ENCODE results near the gene CUL1. TPM values are rescaled to one million over a fixed set of nuclear protein-coding genes. Genes with fewer than 3 reads are reported as not detected.

CUL1 gene
- total RNA-seq, 8 experiments from 2014 or later, result 25.1 to 53.0 (median 36.9) TPM

GRCh38 chr7:148676291-148676690, 22.4 kb upstream of the CUL1 start:
- in situ Hi-C loops (cut with MboI; ENCODE audit: low pct_unique_long_range_greater_than_20kb in 2 of 9, low sequenced_read_pairs in 9 of 9, unreplicated experiment in 9 of 9), result no loop called here

GRCh38 chr7:148681821-148682220, 16.9 kb upstream of the CUL1 start:
- no peak for ATAC-seq (replicated peaks in 6 of 8)
- in situ Hi-C loops (cut with MboI; ENCODE audit: low pct_unique_long_range_greater_than_20kb in 2 of 9, low sequenced_read_pairs in 9 of 9, unreplicated experiment in 9 of 9), result no loop called here

More at GRCh38 chr7:148676291-148676690, 22.4 kb upstream of the CUL1 start:
- ATAC-seq (replicated peaks in 6 of 8), result no peak
- Histone ChIP-seq H3K4me3 (no peak overlapping the region), H3K27ac (no peak overlapping the region), H3K4me1 (replicated peaks in 1 of 2) (no peaks in the 10 kb centered on the region)
- 0 to 100% (median 87%) methylated on average over 1 to 3 of the region's 3 CpGs; no CpG with 5 or more reads in 5 of the 10 experiments for WGBS, 10 experiments

GRCh38 chr7:148684289-148684830, 14.3 kb upstream of the CUL1 start:
- 27 to 100% (median 88%) methylated on average over 1 to 6 of the region's 13 CpGs; no CpG with 5 or more reads in 1 of the 10 experiments for WGBS, 10 experiments
- no peaks in the 10 kb centered on the region for H3K4me1 ChIP-seq (replicated peaks in 1 of 2)
- no peak for ATAC-seq (replicated peaks in 6 of 8)
- H3K4me3 ChIP-seq, result no peak overlapping the region
- H3K27ac ChIP-seq, result no peak overlapping the region
- in situ Hi-C loops (cut with MboI; ENCODE audit: low pct_unique_long_range_greater_than_20kb in 2 of 9, low sequenced_read_pairs in 9 of 9, unreplicated experiment in 9 of 9), result no loop called here

More at GRCh38 chr7:148681821-148682220, 16.9 kb upstream of the CUL1 start:
- WGBS, 10 experiments, result 28 to 100% (median 73%) methylated on average over 1 to 4 of the region's 4 CpGs; no CpG with 5 or more reads in 1 of the 10 experiments
- Histone ChIP-seq H3K27ac (no peak overlapping the region), H3K4me3 (no peak overlapping the region), H3K4me1 (replicated peaks in 1 of 2) (no peaks in the 10 kb centered on the region)

GRCh38 chr7:148686312-148686937, 12.3 kb upstream of the CUL1 start:
- H3K27ac ChIP-seq, result no peak overlapping the region
- ATAC-seq (replicated peaks in 6 of 8), result no peak

GRCh38 chr7:148687555-148687954, 11.1 kb upstream of the CUL1 start:
- H3K4me3 ChIP-seq, result no peak overlapping the region
- no peak for ATAC-seq (replicated peaks in 6 of 8)
- no peaks in the 10 kb centered on the region for H3K4me1 ChIP-seq (replicated peaks in 1 of 2)
- 50 to 100% (median 80%) methylated on average over 1 to 2 of the region's 2 CpGs; no CpG with 5 or more reads in 3 of the 10 experiments for WGBS, 10 experiments
- in situ Hi-C loops (cut with MboI; ENCODE audit: low pct_unique_long_range_greater_than_20kb in 2 of 9, low sequenced_read_pairs in 9 of 9, unreplicated experiment in 9 of 9), result no loop called here
- H3K27ac ChIP-seq, result no peak overlapping the region

More at GRCh38 chr7:148686312-148686937, 12.3 kb upstream of the CUL1 start:
- Histone ChIP-seq H3K4me1 (replicated peaks in 1 of 2) (no peaks in the 10 kb centered on the region), H3K4me3 (no peak overlapping the region)
- in situ Hi-C loops (cut with MboI; ENCODE audit: low pct_unique_long_range_greater_than_20kb in 2 of 9, low sequenced_read_pairs in 9 of 9, unreplicated experiment in 9 of 9), result no loop called here
- 48 to 94% (median 78%) methylated on average over 1 to 5 of the region's 6 CpGs for WGBS, 10 experiments

GRCh38 chr7:148688526-148688925, 10.2 kb upstream of the CUL1 start:
- ATAC-seq (replicated peaks in 6 of 8), result no peak
- Histone ChIP-seq H3K4me3 (no peak overlapping the region), H3K4me1 (replicated peaks in 1 of 2) (no peaks in the 10 kb centered on the region), H3K27ac (no peak overlapping the region)
- WGBS, 10 experiments, result 0 to 100% (median 58%) methylated on average over 1 of the region's 1 CpG; no CpG with 5 or more reads in 2 of the 10 experiments
- in situ Hi-C loops (cut with MboI; ENCODE audit: low pct_unique_long_range_greater_than_20kb in 2 of 9, low sequenced_read_pairs in 9 of 9, unreplicated experiment in 9 of 9), result no loop called here

GRCh38 chr7:148693651-148694050, 5.1 kb upstream of the CUL1 start:
- in situ Hi-C loops (cut with MboI; ENCODE audit: low pct_unique_long_range_greater_than_20kb in 2 of 9, low sequenced_read_pairs in 9 of 9, unreplicated experiment in 9 of 9), result no loop called here
- Histone ChIP-seq H3K4me3 (no peak overlapping the region), H3K4me1 (replicated peaks in 1 of 2) (peaks cover 9 to 11% of the 10 kb centered on the region in 2 donors), H3K27ac (no peak overlapping the region)
- 70 to 100% (median 90%) methylated on average over 1 to 7 of the region's 7 CpGs; no CpG with 5 or more reads in 1 of the 10 experiments for WGBS, 10 experiments
- no peak for ATAC-seq (replicated peaks in 6 of 8)

GRCh38 chr7:148694631-148695030, 4.1 kb upstream of the CUL1 start:
- in situ Hi-C loops (cut with MboI; ENCODE audit: low pct_unique_long_range_greater_than_20kb in 2 of 9, low sequenced_read_pairs in 9 of 9, unreplicated experiment in 9 of 9), result no loop called here
- H3K27ac ChIP-seq, result no peak overlapping the region
- 68 to 100% (median 94%) methylated on average over 2 to 4 of the region's 5 CpGs for WGBS, 10 experiments
- H3K4me3 ChIP-seq, result no peak overlapping the region
- no peak for ATAC-seq (replicated peaks in 6 of 8)
- H3K4me1 ChIP-seq (replicated peaks in 1 of 2), result peaks cover 9 to 11% of the 10 kb centered on the region in 2 donors

- H3K4me1 ChIP-seq (replicated peaks in 1 of 2), result peaks cover 11 to 21% of the 10 kb centered on the region in 2 donors
- H3K27ac ChIP-seq, result no peak overlapping the region
- no peak overlapping the region for H3K4me3 ChIP-seq
- WGBS, 10 experiments, result 60 to 100% (median 98%) methylated on average over 3 of the region's 3 CpGs
- ATAC-seq (replicated peaks in 6 of 8), result no peak
- in situ Hi-C loops (cut with MboI; ENCODE audit: low pct_unique_long_range_greater_than_20kb in 2 of 9, low sequenced_read_pairs in 9 of 9, unreplicated experiment in 9 of 9), result no loop called here
Observed at GRCh38 chr7:148695953-148696352, 2.8 kb upstream of the CUL1 start.

GRCh38 chr7:148696787-148697186, 1.9 kb upstream of the CUL1 start:
- H3K4me1 ChIP-seq (replicated peaks in 1 of 2), result peaks cover 18 to 29% of the 10 kb centered on the region in 2 donors
- WGBS, 10 experiments, result 75 to 100% (median 88%) methylated on average over 1 to 5 of the region's 5 CpGs
- ATAC-seq (replicated peaks in 6 of 8), result no peak
- peak overlapping the region in 1 of 5 donors; percentile 83 for H3K4me3 ChIP-seq
- no peak overlapping the region for H3K27ac ChIP-seq
- in situ Hi-C loops (cut with MboI; ENCODE audit: low pct_unique_long_range_greater_than_20kb in 2 of 9, low sequenced_read_pairs in 9 of 9, unreplicated experiment in 9 of 9), result no loop called here

- peaks cover 18 to 31% of the 10 kb centered on the region in 2 donors for H3K4me1 ChIP-seq (replicated peaks in 1 of 2)
- in situ Hi-C loops (cut with MboI; ENCODE audit: low pct_unique_long_range_greater_than_20kb in 2 of 9, low sequenced_read_pairs in 9 of 9, unreplicated experiment in 9 of 9), result no loop called here
- no peak for ATAC-seq (replicated peaks in 6 of 8)
- peak overlapping the region in 1 of 2 donors; percentile 98 for H3K27ac ChIP-seq
- 12 to 71% (median 44%) methylated on average over 4 to 13 of the region's 18 CpGs for WGBS, 10 experiments
- peak overlapping the region; percentile 54 to 99 (median 83) for H3K4me3 ChIP-seq
Observed at GRCh38 chr7:148697256-148698006, 1.3 kb upstream of the CUL1 start.

- peak in 1 of 8 experiments; percentile 2 for ATAC-seq (replicated peaks in 6 of 8)
- peaks cover 18 to 31% of the 10 kb centered on the region in 2 donors for H3K4me1 ChIP-seq (replicated peaks in 1 of 2)
- in situ Hi-C loops (cut with MboI; ENCODE audit: low pct_unique_long_range_greater_than_20kb in 2 of 9, low sequenced_read_pairs in 9 of 9, unreplicated experiment in 9 of 9), result no loop called here
- H3K4me3 ChIP-seq, result peak overlapping the region; percentile 54 to 99 (median 83)
- WGBS, 10 experiments, result 0 to 30% (median 3%) methylated on average over 1 to 12 of the region's 17 CpGs; no CpG with 5 or more reads in 5 of the 10 experiments
- peak overlapping the region; percentile 92 to 98 for H3K27ac ChIP-seq
Observed at GRCh38 chr7:148698007-148698396, 701 bp upstream of the CUL1 start.

All from motor neuron (in vitro differentiated cells).